GM12878 (cell line): Measurements from ENCODE around the gene UBR3. TPM values are rescaled to one million over a fixed set of nuclear protein-coding genes. Genes with fewer than 3 reads are reported as not detected.

ENCODE experiments used
- ATAC-seq: fragments of 200-7000 bp; cut with Tn5 transposase; 3 replicates; pipeline ENCODE4 v1.9.1; 2020; ENCODE audit warnings: mild to moderate bottlenecking, moderate library complexity
- BruUV-seq: library from RNA; stranded (reverse); fragments of 400-500 nt; replicated peaks from 2 replicates; lab custom pipeline; 2021; lab: Mats Ljungman, UMichigan
- CTCF ChIA-PET: fragments of 300-600 bp; sonication (Branson Sonifier 250); formaldehyde crosslinking; extraction: SDS; loops from one replicate; lab custom pipeline; 2021; ENCODE audit warnings: inconsistent platforms; lab: Yijun Ruan, JAX
- POLR2A ChIA-PET: fragments of 350-600 bp; formaldehyde crosslinking; extraction: SDS; loops from one replicate; lab custom pipeline; 2021; ENCODE audit warnings: inconsistent platforms; lab: Charles Lee
- RAD21 ChIA-PET: fragments of 300-600 bp; sonication (Branson Sonifier 250); formaldehyde crosslinking; loops from one replicate; lab custom pipeline; 2023; ENCODE audit warnings: antibody characterized with exemption; ENCODE audit not compliant: unreplicated experiment; lab: Charles Lee
- SMC1A ChIA-PET: fragments of 300-600 bp; sonication (Branson Sonifier 250); formaldehyde crosslinking; loops from one replicate; lab custom pipeline; 2023; ENCODE audit not compliant: unreplicated experiment, uncharacterized antibody; lab: Charles Lee
- DNase-seq: peaks from one replicate; pipeline ENCODE4 v3.0.0-alpha.2; 2011; ENCODE audit warnings: low read depth, low spot score
- FAIRE-seq: peaks from 3 replicates; lab custom pipeline; 2011; peaks lifted over from hg19 to GRCh38; lab: Jason Lieb, UNC
- H2AFZ ChIP-seq: 2 replicates; pipeline ENCODE4 v1.6.0; 2011; ENCODE audit warnings: low read depth, low read length, control low read depth; ENCODE audit not compliant: control insufficient read depth
- H3K27ac ChIP-seq: 2 replicates; pipeline ENCODE4 v1.5.1; 2011; ENCODE audit warnings: control low read depth; ENCODE audit not compliant: control insufficient read depth, insufficient read depth
- H3K27me3 ChIP-seq, 2 experiments: replicated peaks in 1 of 2; 2 replicates each; pipeline versions ENCODE4 v1.6.0 to v1.6.1; 2011; ENCODE audit warnings: low read length in 1 of 2; ENCODE audit not compliant: control insufficient read depth in 2 of 2, insufficient read depth in 2 of 2
- H3K36me3 ChIP-seq, 2 experiments: 2 replicates each; pipeline ENCODE4 v1.5.1; 2011; ENCODE audit warnings: low read length in 1 of 2; ENCODE audit not compliant: control insufficient read depth in 2 of 2, insufficient read depth in 2 of 2
- H3K4me1 ChIP-seq: 2 replicates; pipeline ENCODE4 v1.6.1; 2011; ENCODE audit warnings: mild to moderate bottlenecking, low read length, moderate library complexity, mixed read lengths; ENCODE audit not compliant: control insufficient read depth, insufficient read depth
- H3K4me2 ChIP-seq: 2 replicates; pipeline ENCODE4 v1.6.0; 2011; ENCODE audit warnings: control low read depth; ENCODE audit not compliant: control insufficient read depth, insufficient read depth
- H3K4me3 ChIP-seq: fragments of 200-600 bp; sonication (generic); 2 replicates; pipeline ENCODE4 v1.5.1; 2016
- H3K79me2 ChIP-seq: 2 replicates; pipeline ENCODE4 v1.6.0; 2011; ENCODE audit warnings: low read length; ENCODE audit not compliant: control insufficient read depth, insufficient read depth
- H3K9ac ChIP-seq: 2 replicates; pipeline ENCODE4 v1.8.0; 2011; ENCODE audit warnings: low read length, control low read depth, mixed read lengths; ENCODE audit not compliant: control insufficient read depth, insufficient read depth
- H3K9me3 ChIP-seq: replicated peaks from 3 replicates; pipeline ENCODE4 v1.5.1; 2011; ENCODE audit warnings: mild to moderate bottlenecking, low read length; ENCODE audit not compliant: control insufficient read depth, insufficient read depth
- H4K20me1 ChIP-seq: 2 replicates; pipeline ENCODE4 v1.6.0; 2011; ENCODE audit not compliant: control insufficient read depth, insufficient read depth
- BHLHE40 ChIP-seq, 2 experiments: fragments of 450-650 bp in 1 of 2; IDR thresholded peaks; 2 replicates each; pipeline ENCODE4 v1.6.1; 2011 to 2017; ENCODE audit warnings: low read depth in 2 of 2, borderline replicate concordance in 1 of 2, improper control_type of control experiment in 1 of 2, low read length in 1 of 2, mild to moderate bottlenecking in 1 of 2
- BRCA1 ChIP-seq: IDR thresholded peaks from 2 replicates; pipeline ENCODE4 v1.6.1; 2011; ENCODE audit warnings: low read depth, low read length, improper control_type of control experiment
- CBFB ChIP-seq: IDR thresholded peaks from 2 replicates; pipeline ENCODE4 v1.6.1; 2016; ENCODE audit warnings: antibody characterized with exemption, low read depth
- CREB1 ChIP-seq: IDR thresholded peaks from 2 replicates; pipeline ENCODE4 v1.6.1; 2012; ENCODE audit warnings: low read depth, mild to moderate bottlenecking, inconsistent platforms
- EGR1 ChIP-seq, 2 experiments: IDR thresholded peaks; 1 replicate in 1 of 2; 2 replicates in 1 of 2; pipeline ENCODE4 v1.6.1; 2011 to 2012; ENCODE audit warnings: low read depth in 2 of 2, low read length in 2 of 2, borderline replicate concordance in 1 of 2, mild to moderate bottlenecking in 1 of 2, moderate library complexity in 1 of 2
- HDAC2 ChIP-seq: fragments of 200-600 bp; sonication (generic); IDR thresholded peaks from 2 replicates; pipeline ENCODE4 v1.6.1; 2017
- IKZF1 ChIP-seq: fragments of 450-650 bp; conservative IDR thresholded peaks from 2 replicates; pipeline ENCODE4 v1.6.1; 2017; ENCODE audit warnings: antibody characterized with exemption, mild to moderate bottlenecking
- IRF4 ChIP-seq: IDR thresholded peaks from 2 replicates; pipeline ENCODE4 v1.6.1; 2011; ENCODE audit warnings: low read depth, low read length
- JUNB ChIP-seq: IDR thresholded peaks from 2 replicates; pipeline ENCODE4 v1.6.1; 2016; ENCODE audit warnings: antibody characterized with exemption, mild to moderate bottlenecking
- KAT2A ChIP-seq: conservative IDR thresholded peaks from 2 replicates; pipeline ENCODE4 v1.6.1; 2011; ENCODE audit warnings: low read depth, low read length; ENCODE audit not compliant: control insufficient read depth
- KDM1A ChIP-seq: fragments of 200-600 bp; sonication (generic); IDR thresholded peaks from 2 replicates; pipeline ENCODE4 v1.6.1; 2016; ENCODE audit warnings: borderline replicate concordance
- PAX5 ChIP-seq: IDR thresholded peaks from 2 replicates; pipeline ENCODE4 v1.6.1; 2011; ENCODE audit warnings: low read depth, low read length, borderline replicate concordance
- RAD51 ChIP-seq: fragments of 450-650 bp; IDR thresholded peaks from 2 replicates; pipeline ENCODE4 v1.6.1; 2016; ENCODE audit warnings: moderate library complexity, mild to moderate bottlenecking, inconsistent platforms
- SP1 ChIP-seq: IDR thresholded peaks from one replicate; pipeline ENCODE4 v1.6.1; 2011; ENCODE audit warnings: low read depth, low read length
- STAT3 ChIP-seq: IDR thresholded peaks from 2 replicates; pipeline ENCODE4 v1.6.1; 2011; ENCODE audit warnings: low read depth, low read length, improper control_type of control experiment
- TCF7 ChIP-seq: IDR thresholded peaks from 2 replicates; pipeline ENCODE4 v1.6.1; 2014; ENCODE audit warnings: antibody characterized with exemption, borderline replicate concordance
- ZBED1 ChIP-seq: IDR thresholded peaks from 2 replicates; pipeline ENCODE4 v1.6.1; 2016; ENCODE audit warnings: borderline replicate concordance
- ZNF207 ChIP-seq: fragments of 450-650 bp; IDR thresholded peaks from 2 replicates; pipeline ENCODE4 v1.6.1; 2014; ENCODE audit warnings: antibody characterized with exemption, mild to moderate bottlenecking, borderline replicate concordance
- WGBS: methylation state at CpG from one replicate; pipeline ENCODE4 v1.1.6; 2016; ENCODE audit warnings: low lambda C conversion rate; ENCODE audit not compliant: insufficient replicate concordance, insufficient coverage; ENCODE audit errors: missing lambda C conversion rate; 5-methylcytosine and 5-hydroxymethylcytosine counted together
- in situ Hi-C: fragments of 300-500 bp; cut with MboI; formaldehyde crosslinking; loops from 9 replicates; pipeline ENCODE4 v1.14.3; 2018; ENCODE audit warnings: mixed read lengths
- intact Hi-C: fragments of 100-400 bp; cut with micrococcal nuclease; formaldehyde crosslinking; loops from one replicate; pipeline ENCODE4 v1.14.2; 2022; ENCODE audit not compliant: unreplicated experiment
- polyA plus RNA-seq, 11 experiments: library from polyadenylated mRNA; depleted of rRNA in 4 of 11; unstranded in 6 of 11; stranded (reverse) in 5 of 11; fragments of >200 nt; fragmentation: Nextera tagmentation in 4 of 11; fragmentation: Illumina TruSeq in 1 of 11; extraction: Ambion mirVana in 4 of 11; extraction: Trizol in 1 of 11; gene quantifications; 1 replicate in 1 of 11; 2 replicates in 10 of 11; pipeline versions ENCODE4 v1.2.1 to v1.2.3, GENCODE V29; 2011 to 2016; ENCODE audit warnings: inconsistent platforms in 2 of 11, missing spikeins in 2 of 11, low read depth in 1 of 11
- total RNA-seq, 4 experiments: library from RNA; depleted of rRNA in 3 of 4; stranded (reverse); fragments of >200 nt in 3 of 4; fragmentation: Illumina TruSeq in 1 of 4; extraction: Trizol in 1 of 4; gene quantifications; 2 replicates each; pipeline versions ENCODE4 v1.2.1 to v1.2.3, GENCODE V29; 2013 to 2021
- TF ChIP-seq, protein P1 (sequence below): fragments of 450-650 bp; IDR thresholded peaks from 2 replicates; pipeline ENCODE4 v1.6.1; 2017; ENCODE audit warnings: mild to moderate bottlenecking
- TF ChIP-seq, protein P2 (sequence below): fragments of 450-650 bp; IDR thresholded peaks from 2 replicates; pipeline ENCODE4 v1.6.1; 2016; ENCODE audit warnings: mild to moderate bottlenecking
- TF ChIP-seq, protein P3 (sequence below): IDR thresholded peaks from 2 replicates; pipeline ENCODE4 v1.6.1; 2012; ENCODE audit warnings: low read depth, low read length, improper control_type of control experiment

The UBR3 gene
- total and polyA plus RNA-seq, 10 of the 15 experiments (the other 5 are each of a cell fraction or from before 2014, with no cell fraction given) = 3.8 to 22.9 (median 11.2) TPM

DNA sequence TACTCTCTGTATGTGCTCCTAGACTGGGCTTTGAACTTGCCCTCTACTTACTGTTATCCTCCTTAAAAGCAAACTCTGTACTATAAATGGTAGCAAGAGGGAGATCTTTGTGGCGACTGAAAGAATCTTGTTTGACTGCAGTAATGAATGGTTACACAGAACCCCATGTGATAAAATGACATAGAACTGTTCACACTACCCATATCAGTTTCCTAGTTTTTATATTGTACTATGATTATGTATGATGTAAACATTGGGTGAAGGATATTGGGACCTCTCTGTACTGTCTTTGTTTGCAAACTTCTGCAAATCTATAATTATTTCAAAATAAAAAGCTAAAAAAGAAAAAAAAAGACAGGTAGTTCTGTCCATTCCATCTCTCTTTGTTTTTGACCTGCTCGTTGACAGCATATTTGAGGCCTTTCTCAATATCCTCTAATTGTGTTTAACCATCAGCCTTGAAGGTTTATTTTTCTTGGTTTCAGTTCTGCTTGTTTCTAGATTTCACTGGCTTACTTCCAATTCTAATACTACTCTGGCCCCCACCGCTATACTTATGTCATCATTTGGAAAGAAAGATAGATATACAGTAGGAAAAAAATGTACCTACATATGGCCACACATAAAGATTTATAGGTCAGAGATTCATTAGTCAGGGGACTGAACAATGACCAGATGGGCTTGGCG lies 271.5 kb downstream of the UBR3 start (continued):
- TF ChIP-seq KAT2A (no peak), IRF4 (0 out of 2 replicates have a peak, but pooled peaks have one; percentile 21), ZNF207 (no peak), IKZF1 (no peak)

DNA sequence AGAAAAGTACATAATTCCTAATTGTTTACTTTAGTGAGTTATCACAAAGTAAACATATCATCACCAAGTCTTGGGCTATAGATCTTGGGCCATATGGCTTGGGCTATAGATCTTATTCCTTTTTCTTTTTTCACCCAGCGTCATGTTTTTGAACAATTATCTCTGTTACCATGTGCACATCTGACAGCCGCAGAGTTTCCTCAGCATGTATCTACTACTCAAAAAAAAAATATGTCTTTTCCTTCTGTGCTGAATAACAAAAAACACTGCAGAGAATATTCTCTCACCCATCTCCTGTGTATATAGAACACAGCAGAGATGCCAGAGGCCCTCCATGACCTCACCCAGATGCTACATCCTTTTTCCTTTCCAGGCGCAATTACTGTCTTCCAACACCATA lies 274.5 kb downstream of the UBR3 start:
- Histone ChIP-seq H3K4me2 (no peak overlapping the region), H3K79me2 (no peaks in the 10 kb centered on the region), H3K27ac (no peak overlapping the region), H3K4me1 (0 out of 2 replicates have a peak, but pooled peaks cover 2% of the 10 kb centered on the region)
- in situ Hi-C loops = no loop called here
- no peak for TF ChIP-seq ZBED1
- TF ChIP-seq HDAC2 = no peak
- TF ChIP-seq PAX5 = no peak
- TF ChIP-seq, protein P1, sequence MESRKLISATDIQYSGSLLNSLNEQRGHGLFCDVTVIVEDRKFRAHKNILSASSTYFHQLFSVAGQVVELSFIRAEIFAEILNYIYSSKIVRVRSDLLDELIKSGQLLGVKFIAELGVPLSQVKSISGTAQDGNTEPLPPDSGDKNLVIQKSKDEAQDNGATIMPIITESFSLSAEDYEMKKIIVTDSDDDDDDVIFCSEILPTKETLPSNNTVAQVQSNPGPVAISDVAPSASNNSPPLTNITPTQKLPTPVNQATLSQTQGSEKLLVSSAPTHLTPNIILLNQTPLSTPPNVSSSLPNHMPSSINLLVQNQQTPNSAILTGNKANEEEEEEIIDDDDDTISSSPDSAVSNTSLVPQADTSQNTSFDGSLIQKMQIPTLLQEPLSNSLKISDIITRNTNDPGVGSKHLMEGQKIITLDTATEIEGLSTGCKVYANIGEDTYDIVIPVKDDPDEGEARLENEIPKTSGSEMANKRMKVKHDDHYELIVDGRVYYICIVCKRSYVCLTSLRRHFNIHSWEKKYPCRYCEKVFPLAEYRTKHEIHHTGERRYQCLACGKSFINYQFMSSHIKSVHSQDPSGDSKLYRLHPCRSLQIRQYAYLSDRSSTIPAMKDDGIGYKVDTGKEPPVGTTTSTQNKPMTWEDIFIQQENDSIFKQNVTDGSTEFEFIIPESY = no peak
- TF ChIP-seq, protein P2, sequence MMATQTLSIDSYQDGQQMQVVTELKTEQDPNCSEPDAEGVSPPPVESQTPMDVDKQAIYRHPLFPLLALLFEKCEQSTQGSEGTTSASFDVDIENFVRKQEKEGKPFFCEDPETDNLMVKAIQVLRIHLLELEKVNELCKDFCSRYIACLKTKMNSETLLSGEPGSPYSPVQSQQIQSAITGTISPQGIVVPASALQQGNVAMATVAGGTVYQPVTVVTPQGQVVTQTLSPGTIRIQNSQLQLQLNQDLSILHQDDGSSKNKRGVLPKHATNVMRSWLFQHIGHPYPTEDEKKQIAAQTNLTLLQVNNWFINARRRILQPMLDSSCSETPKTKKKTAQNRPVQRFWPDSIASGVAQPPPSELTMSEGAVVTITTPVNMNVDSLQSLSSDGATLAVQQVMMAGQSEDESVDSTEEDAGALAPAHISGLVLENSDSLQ = no peak
- no peak for TF ChIP-seq CREB1
- TF ChIP-seq BRCA1 = no peak
- no peak for TF ChIP-seq EGR1 (IDR thresholded peaks at IDR 0.05; ENCODE audit: borderline replicate concordance in 1 of 2, low read depth in 2 of 2, low read length in 2 of 2)
- TF ChIP-seq KDM1A = no peak
- TF ChIP-seq CBFB = no peak
- no peak for TF ChIP-seq BHLHE40 (IDR thresholded peaks at IDR 0.05; ENCODE audit: borderline replicate concordance in 1 of 2, low read depth in 2 of 2, low read length in 1 of 2)
- no peak for TF ChIP-seq SP1
- TF ChIP-seq, protein P3, sequence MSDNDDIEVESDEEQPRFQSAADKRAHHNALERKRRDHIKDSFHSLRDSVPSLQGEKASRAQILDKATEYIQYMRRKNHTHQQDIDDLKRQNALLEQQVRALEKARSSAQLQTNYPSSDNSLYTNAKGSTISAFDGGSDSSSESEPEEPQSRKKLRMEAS = no peak
- TF ChIP-seq RAD51 = no peak
- no peak for TF ChIP-seq STAT3
- TF ChIP-seq TCF7 = no peak
- TF ChIP-seq JUNB = no peak
- TF ChIP-seq, all 136 proteins: peak for 0
- ChIA-PET POLR2A (interaction anchor here (0.7 kb wide), 1 partner anchor 66 kb away, joined by 3 read pairs; no protein-coding TSS in a partner anchor), SMC1A (interaction anchor here (0.7 kb wide), 1 partner anchor 1512 kb away, joined by 3 read pairs; no protein-coding TSS in a partner anchor), RAD21 (no interaction called here), CTCF (no interaction called here)
- DNase-seq (no peak), ATAC-seq (no peak), FAIRE-seq (no peak)
- WGBS = 92% methylated on average over 3 of the region's 3 CpGs
- BruUV-seq = no TSS peak
- no peaks in the 10 kb centered on the region for H3K27me3 ChIP-seq
- intact Hi-C loops = no loop called here
- no peaks in the 10 kb centered on the region for H3K36me3 ChIP-seq
- no peak overlapping the region for H2AFZ ChIP-seq
- no peak overlapping the region for H3K9ac ChIP-seq
- H4K20me1 ChIP-seq = no peaks in the 10 kb centered on the region
- H3K4me3 ChIP-seq = no peak overlapping the region
- H3K9me3 ChIP-seq = no peaks in the 10 kb centered on the region; the same call in 2 of the 3 replicates
